GM23338 (cell line): ENCODE measurements around the gene UNC5A. TPM values are rescaled to one million over a fixed set of nuclear protein-coding genes. Genes with fewer than 3 reads are reported as not detected.

Source experiments
- ATAC-seq: fragments of 200-7000 bp; cut with Tn5 transposase; 3 replicates; pipeline ENCODE4 v1.9.1; 2020
- DNase-seq: peaks from one replicate; pipeline ENCODE4 v3.0.0-alpha.2; 2015; ENCODE audit warnings: low spot score
- H2AFZ ChIP-seq: fragments of 200-600 bp; sonication (generic); 2 replicates; pipeline ENCODE4 v1.8.0; 2016; ENCODE audit warnings: antibody characterized with exemption, mild to moderate bottlenecking, moderate library complexity
- H3F3A ChIP-seq: fragments of 200-600 bp; sonication (generic); replicated peaks from 2 replicates; pipeline ENCODE4 v1.8.0; 2017; ENCODE audit warnings: antibody characterized with exemption, mixed run types, low read depth
- H3K27ac ChIP-seq: fragments of 200-600 bp; sonication (generic); 2 replicates; pipeline ENCODE4 v1.6.1; 2016; ENCODE audit warnings: low read depth
- H3K27me3 ChIP-seq: fragments of 200-600 bp; sonication (generic); 2 replicates; pipeline ENCODE4 v1.8.0; 2016; ENCODE audit warnings: mild to moderate bottlenecking, mixed run types, moderate library complexity; ENCODE audit not compliant: insufficient read depth
- H3K36me3 ChIP-seq: fragments of 200-600 bp; sonication (generic); 2 replicates; pipeline ENCODE4 v1.8.0; 2016; ENCODE audit warnings: mild to moderate bottlenecking; ENCODE audit not compliant: insufficient read depth
- H3K4me1 ChIP-seq: fragments of 200-600 bp; sonication (generic); 2 replicates; pipeline ENCODE4 v1.8.0; 2016; ENCODE audit warnings: mild to moderate bottlenecking, moderate library complexity; ENCODE audit not compliant: insufficient read depth
- H3K4me2 ChIP-seq: fragments of 200-600 bp; sonication (generic); 2 replicates; pipeline ENCODE4 v1.7.1; 2017; ENCODE audit warnings: mixed run types
- H3K4me3 ChIP-seq: fragments of 200-600 bp; sonication (generic); 2 replicates; pipeline ENCODE4 v1.6.1; 2016; ENCODE audit warnings: mixed run types
- H3K79me2 ChIP-seq: fragments of 200-600 bp; sonication (generic); replicated peaks from 2 replicates; pipeline ENCODE4 v1.8.0; 2017; ENCODE audit warnings: mild to moderate bottlenecking; ENCODE audit not compliant: insufficient read depth
- H3K9me2 ChIP-seq: fragments of 200-600 bp; sonication (generic); 2 replicates; pipeline ENCODE4 v1.8.0; 2017; ENCODE audit not compliant: insufficient read depth
- H4K20me1 ChIP-seq: fragments of 200-600 bp; sonication (generic); replicated peaks from 2 replicates; pipeline ENCODE4 v1.8.0; 2017; ENCODE audit warnings: mild to moderate bottlenecking; ENCODE audit not compliant: insufficient read depth
- H3K27ac Mint-ChIP-seq: 2 replicates; pipeline ENCODE4 v1.8.0; 2020; ENCODE audit warnings: inconsistent platforms, mild to moderate bottlenecking, moderate library complexity, mixed read lengths
- H3K27me3 Mint-ChIP-seq: 3 replicates; pipeline ENCODE4 v1.8.0; 2022; ENCODE audit warnings: low read depth, mild to moderate bottlenecking, moderate library complexity, mixed read lengths, inconsistent platforms; ENCODE audit not compliant: insufficient read depth, poor library complexity
- H3K36me3 Mint-ChIP-seq: 3 replicates; pipeline ENCODE4 v1.8.0; 2021; ENCODE audit warnings: low read depth, mild to moderate bottlenecking, inconsistent platforms, moderate library complexity, mixed read lengths
- H3K4me1 Mint-ChIP-seq: 3 replicates; pipeline ENCODE4 v1.8.0; 2020; ENCODE audit warnings: mild to moderate bottlenecking, inconsistent platforms, mixed read lengths
- H3K4me3 Mint-ChIP-seq: 3 replicates; pipeline ENCODE4 v1.8.0; 2021; ENCODE audit warnings: moderate library complexity, mild to moderate bottlenecking, inconsistent platforms, mixed read lengths
- H3K9me3 Mint-ChIP-seq: 3 replicates; pipeline ENCODE4 v1.8.0; 2020; ENCODE audit warnings: moderate library complexity, mild to moderate bottlenecking, inconsistent platforms, mixed read lengths
- CREB1 ChIP-seq: fragments of 250-450 bp; sonication (Bioruptor Pico); IDR thresholded peaks from 2 replicates; pipeline ENCODE4 v1.5.0; 2020; ENCODE audit warnings: low read depth, mild to moderate bottlenecking, moderate library complexity
- EZH2 ChIP-seq: fragments of 200-600 bp; sonication (generic); IDR thresholded peaks from one replicate; pipeline ENCODE4 v1.8.0; 2017; ENCODE audit warnings: antibody characterized with exemption, mild to moderate bottlenecking, low read depth; ENCODE audit not compliant: unreplicated experiment
- EZH2phosphoT487 ChIP-seq: fragments of 200-600 bp; sonication (generic); IDR thresholded peaks from one replicate; pipeline ENCODE4 v1.8.1; 2018; ENCODE audit warnings: antibody characterized with exemption; ENCODE audit not compliant: unreplicated experiment
- JUNB ChIP-seq: IDR thresholded peaks from one replicate; pipeline ENCODE4 v1.6.1; 2016; ENCODE audit warnings: antibody characterized with exemption; ENCODE audit not compliant: unreplicated experiment
- NANOG ChIP-seq: IDR thresholded peaks from 2 replicates; pipeline ENCODE4 v1.6.1; 2016; ENCODE audit warnings: antibody characterized with exemption, borderline replicate concordance
- POLR2AphosphoS5 ChIP-seq: IDR thresholded peaks from 2 replicates; pipeline ENCODE4 v1.6.1; 2016; ENCODE audit warnings: antibody characterized with exemption, low read depth
- STAT1 ChIP-seq: IDR thresholded peaks from one replicate; pipeline ENCODE4 v1.6.1; 2016; ENCODE audit warnings: antibody characterized with exemption; ENCODE audit not compliant: unreplicated experiment
- ZNF114 ChIP-seq: fragments of 250-450 bp; sonication (Bioruptor Pico); IDR thresholded peaks from 2 replicates; pipeline ENCODE4 v1.5.0; 2020; ENCODE audit warnings: mild to moderate bottlenecking, moderate library complexity
- ZNF331 ChIP-seq: fragments of 250-450 bp; sonication (Bioruptor Pico); IDR thresholded peaks from 2 replicates; pipeline ENCODE4 v1.5.0; 2020; ENCODE audit warnings: low read depth, mild to moderate bottlenecking, moderate library complexity
- polyA plus RNA-seq: library from polyadenylated mRNA; unstranded; fragments of >200 nt; fragmentation: Nextera tagmentation; extraction: Ambion mirVana; gene quantifications from 2 replicates; pipeline ENCODE4 v1.2.1, GENCODE V29; 2016
- total RNA-seq: library from RNA; depleted of rRNA; stranded (reverse); fragments of >200 nt; shearing (Covaris generic); gene quantifications from 2 replicates; pipeline ENCODE4 v1.2.3, GENCODE V29; 2014
- TF ChIP-seq, protein P1 (sequence below): fragments of 250-450 bp; sonication (Bioruptor Pico); IDR thresholded peaks from 2 replicates; pipeline ENCODE4 v1.5.0; 2020; ENCODE audit warnings: mild to moderate bottlenecking, moderate library complexity
- TF ChIP-seq, protein P2 (sequence below): IDR thresholded peaks from one replicate; pipeline ENCODE4 v1.6.1; 2018; ENCODE audit warnings: antibody characterized with exemption; ENCODE audit not compliant: unreplicated experiment
- TF ChIP-seq, protein P3 (sequence below), 2 experiments: fragments of 200-600 bp in 1 of 2; sonication (generic) in 1 of 2; conservative IDR thresholded peaks; 2 replicates each; pipeline versions ENCODE4 v1.5.1 to v1.6.1; 2016 to 2017; ENCODE audit warnings: antibody characterized with exemption in 2 of 2, low read depth in 2 of 2, mild to moderate bottlenecking in 2 of 2, moderate library complexity in 1 of 2
- TF ChIP-seq, protein P4 (sequence below): IDR thresholded peaks from 2 replicates; pipeline ENCODE4 v1.6.1; 2016; ENCODE audit warnings: antibody characterized with exemption

The UNC5A gene
- total and polyA plus RNA-seq, 2 experiments from 2014 or later = 0.92 to 3.9 TPM

DNA sequence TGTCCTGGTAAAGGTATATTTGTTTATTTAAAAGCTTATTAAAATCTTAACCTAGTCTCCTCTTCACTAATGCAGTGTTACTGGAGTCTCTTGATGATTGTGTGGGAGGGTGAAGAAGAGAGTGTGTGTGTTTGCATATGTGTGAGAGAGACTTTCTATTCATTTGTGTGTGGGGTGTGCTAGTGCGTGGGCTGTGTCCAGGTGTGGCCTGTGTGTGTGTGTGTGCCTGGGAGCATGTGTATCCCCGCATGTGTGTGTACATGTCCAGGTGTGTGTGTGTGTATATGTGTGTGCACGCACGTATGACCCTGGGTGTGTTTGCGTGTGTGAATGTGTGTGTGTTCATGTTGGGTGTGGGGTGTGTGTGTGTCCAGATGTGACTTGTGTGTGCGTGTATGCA, 10.3 kb upstream of the UNC5A start (continued):
- TF ChIP-seq, protein P1, sequence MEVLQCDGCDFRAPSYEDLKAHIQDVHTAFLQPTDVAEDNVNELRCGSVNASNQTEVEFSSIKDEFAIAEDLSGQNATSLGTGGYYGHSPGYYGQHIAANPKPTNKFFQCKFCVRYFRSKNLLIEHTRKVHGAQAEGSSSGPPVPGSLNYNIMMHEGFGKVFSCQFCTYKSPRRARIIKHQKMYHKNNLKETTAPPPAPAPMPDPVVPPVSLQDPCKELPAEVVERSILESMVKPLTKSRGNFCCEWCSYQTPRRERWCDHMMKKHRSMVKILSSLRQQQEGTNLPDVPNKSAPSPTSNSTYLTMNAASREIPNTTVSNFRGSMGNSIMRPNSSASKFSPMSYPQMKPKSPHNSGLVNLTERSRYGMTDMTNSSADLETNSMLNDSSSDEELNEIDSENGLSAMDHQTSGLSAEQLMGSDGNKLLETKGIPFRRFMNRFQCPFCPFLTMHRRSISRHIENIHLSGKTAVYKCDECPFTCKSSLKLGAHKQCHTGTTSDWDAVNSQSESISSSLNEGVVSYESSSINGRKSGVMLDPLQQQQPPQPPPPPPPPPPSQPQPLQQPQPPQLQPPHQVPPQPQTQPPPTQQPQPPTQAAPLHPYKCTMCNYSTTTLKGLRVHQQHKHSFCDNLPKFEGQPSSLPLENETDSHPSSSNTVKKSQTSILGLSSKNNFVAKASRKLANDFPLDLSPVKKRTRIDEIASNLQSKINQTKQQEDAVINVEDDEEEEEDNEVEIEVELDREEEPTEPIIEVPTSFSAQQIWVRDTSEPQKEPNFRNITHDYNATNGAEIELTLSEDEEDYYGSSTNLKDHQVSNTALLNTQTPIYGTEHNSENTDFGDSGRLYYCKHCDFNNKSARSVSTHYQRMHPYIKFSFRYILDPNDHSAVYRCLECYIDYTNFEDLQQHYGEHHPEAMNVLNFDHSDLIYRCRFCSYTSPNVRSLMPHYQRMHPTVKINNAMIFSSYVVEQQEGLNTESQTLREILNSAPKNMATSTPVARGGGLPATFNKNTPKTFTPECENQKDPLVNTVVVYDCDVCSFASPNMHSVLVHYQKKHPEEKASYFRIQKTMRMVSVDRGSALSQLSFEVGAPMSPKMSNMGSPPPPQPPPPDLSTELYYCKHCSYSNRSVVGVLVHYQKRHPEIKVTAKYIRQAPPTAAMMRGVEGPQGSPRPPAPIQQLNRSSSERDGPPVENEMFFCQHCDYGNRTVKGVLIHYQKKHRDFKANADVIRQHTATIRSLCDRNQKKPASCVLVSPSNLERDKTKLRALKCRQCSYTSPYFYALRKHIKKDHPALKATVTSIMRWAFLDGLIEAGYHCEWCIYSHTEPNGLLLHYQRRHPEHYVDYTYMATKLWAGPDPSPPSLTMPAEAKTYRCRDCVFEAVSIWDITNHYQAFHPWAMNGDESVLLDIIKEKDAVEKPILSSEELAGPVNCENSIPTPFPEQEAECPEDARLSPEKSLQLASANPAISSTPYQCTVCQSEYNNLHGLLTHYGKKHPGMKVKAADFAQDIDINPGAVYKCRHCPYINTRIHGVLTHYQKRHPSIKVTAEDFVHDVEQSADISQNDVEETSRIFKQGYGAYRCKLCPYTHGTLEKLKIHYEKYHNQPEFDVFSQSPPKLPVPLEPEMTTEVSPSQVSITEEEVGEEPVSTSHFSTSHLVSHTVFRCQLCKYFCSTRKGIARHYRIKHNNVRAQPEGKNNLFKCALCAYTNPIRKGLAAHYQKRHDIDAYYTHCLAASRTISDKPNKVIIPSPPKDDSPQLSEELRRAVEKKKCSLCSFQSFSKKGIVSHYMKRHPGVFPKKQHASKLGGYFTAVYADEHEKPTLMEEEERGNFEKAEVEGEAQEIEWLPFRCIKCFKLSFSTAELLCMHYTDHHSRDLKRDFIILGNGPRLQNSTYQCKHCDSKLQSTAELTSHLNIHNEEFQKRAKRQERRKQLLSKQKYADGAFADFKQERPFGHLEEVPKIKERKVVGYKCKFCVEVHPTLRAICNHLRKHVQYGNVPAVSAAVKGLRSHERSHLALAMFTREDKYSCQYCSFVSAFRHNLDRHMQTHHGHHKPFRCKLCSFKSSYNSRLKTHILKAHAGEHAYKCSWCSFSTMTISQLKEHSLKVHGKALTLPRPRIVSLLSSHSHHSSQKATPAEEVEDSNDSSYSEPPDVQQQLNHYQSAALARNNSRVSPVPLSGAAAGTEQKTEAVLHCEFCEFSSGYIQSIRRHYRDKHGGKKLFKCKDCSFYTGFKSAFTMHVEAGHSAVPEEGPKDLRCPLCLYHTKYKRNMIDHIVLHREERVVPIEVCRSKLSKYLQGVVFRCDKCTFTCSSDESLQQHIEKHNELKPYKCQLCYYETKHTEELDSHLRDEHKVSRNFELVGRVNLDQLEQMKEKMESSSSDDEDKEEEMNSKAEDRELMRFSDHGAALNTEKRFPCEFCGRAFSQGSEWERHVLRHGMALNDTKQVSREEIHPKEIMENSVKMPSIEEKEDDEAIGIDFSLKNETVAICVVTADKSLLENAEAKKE (CRISPR knock-in tag) = no peak
- TF ChIP-seq EZH2 (no peak), NANOG (no peak), ZNF114 (CRISPR knock-in tag) (no peak)

DNA sequence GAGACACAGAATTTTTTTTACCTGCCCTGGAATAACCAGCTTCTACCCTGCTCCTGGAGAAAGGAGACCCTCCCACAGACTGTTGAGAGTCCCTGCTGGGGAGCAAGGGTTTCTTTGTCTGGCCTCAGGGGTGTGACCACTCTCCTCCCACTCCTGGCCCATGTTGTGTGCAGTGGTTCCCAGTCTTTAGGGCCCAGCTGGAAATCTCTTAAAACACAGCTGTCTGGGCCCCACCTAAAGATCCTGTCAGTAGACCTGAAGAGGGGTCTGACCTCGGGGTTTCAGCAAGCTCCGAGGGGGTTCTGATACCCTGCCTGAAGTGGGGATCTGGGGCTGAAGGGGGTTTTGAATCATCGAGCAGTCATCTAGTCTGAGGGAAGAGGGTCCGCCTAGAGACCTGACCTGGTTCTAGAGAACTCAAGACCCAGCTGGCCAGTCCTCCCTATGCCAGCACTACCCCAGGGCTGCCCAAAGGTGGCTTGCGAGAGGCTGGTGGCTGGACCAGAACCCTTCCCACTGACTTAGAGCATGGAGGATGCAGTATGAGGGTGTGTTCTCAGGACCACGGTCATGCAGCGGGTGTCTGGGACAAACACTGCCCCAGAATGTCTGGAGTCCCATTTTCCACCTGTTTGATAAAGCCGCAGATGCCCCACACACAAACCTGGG, 8.1 kb upstream of the UNC5A start:
- no peaks in the 10 kb centered on the region for H4K20me1 ChIP-seq
- 0 out of 2 replicates have a peak, but pooled peaks cover 2% of the 10 kb centered on the region for H3K27me3 ChIP-seq
- H3F3A ChIP-seq = no peaks in the 10 kb centered on the region
- ATAC-seq = no peak
- no peaks in the 10 kb centered on the region for H3K79me2 ChIP-seq
- H3K4me3 ChIP-seq = no peak overlapping the region
- no peak overlapping the region for H3K27ac Mint-ChIP-seq
- H3K4me3 Mint-ChIP-seq = no peak overlapping the region
- H3K36me3 ChIP-seq = no peaks in the 10 kb centered on the region
- no peaks in the 10 kb centered on the region for H3K9me2 ChIP-seq
- H3K4me1 ChIP-seq = no peaks in the 10 kb centered on the region; the same call in 1 of the 2 replicates
- DNase-seq = no peak
- H2AFZ ChIP-seq = no peak overlapping the region
- H3K27ac ChIP-seq = no peak overlapping the region
- no peak overlapping the region for H3K4me2 ChIP-seq
- H3K9me3 Mint-ChIP-seq = no peaks in the 10 kb centered on the region
- H3K4me1 Mint-ChIP-seq = 0 out of 3 replicates have a peak, but pooled peaks cover 3% of the 10 kb centered on the region
- peaks cover 2% of the 10 kb centered on the region for H3K27me3 Mint-ChIP-seq
- no peaks in the 10 kb centered on the region for H3K36me3 Mint-ChIP-seq
- TF ChIP-seq ZNF114 (CRISPR knock-in tag) (no peak), STAT1 (no peak), CREB1 (CRISPR knock-in tag) (no peak), EZH2 (no peak), ZNF331 (CRISPR knock-in tag) (no peak), JUNB (no peak), EZH2phosphoT487 (no peak), POLR2AphosphoS5 (no peak)
- TF ChIP-seq, protein P2, sequence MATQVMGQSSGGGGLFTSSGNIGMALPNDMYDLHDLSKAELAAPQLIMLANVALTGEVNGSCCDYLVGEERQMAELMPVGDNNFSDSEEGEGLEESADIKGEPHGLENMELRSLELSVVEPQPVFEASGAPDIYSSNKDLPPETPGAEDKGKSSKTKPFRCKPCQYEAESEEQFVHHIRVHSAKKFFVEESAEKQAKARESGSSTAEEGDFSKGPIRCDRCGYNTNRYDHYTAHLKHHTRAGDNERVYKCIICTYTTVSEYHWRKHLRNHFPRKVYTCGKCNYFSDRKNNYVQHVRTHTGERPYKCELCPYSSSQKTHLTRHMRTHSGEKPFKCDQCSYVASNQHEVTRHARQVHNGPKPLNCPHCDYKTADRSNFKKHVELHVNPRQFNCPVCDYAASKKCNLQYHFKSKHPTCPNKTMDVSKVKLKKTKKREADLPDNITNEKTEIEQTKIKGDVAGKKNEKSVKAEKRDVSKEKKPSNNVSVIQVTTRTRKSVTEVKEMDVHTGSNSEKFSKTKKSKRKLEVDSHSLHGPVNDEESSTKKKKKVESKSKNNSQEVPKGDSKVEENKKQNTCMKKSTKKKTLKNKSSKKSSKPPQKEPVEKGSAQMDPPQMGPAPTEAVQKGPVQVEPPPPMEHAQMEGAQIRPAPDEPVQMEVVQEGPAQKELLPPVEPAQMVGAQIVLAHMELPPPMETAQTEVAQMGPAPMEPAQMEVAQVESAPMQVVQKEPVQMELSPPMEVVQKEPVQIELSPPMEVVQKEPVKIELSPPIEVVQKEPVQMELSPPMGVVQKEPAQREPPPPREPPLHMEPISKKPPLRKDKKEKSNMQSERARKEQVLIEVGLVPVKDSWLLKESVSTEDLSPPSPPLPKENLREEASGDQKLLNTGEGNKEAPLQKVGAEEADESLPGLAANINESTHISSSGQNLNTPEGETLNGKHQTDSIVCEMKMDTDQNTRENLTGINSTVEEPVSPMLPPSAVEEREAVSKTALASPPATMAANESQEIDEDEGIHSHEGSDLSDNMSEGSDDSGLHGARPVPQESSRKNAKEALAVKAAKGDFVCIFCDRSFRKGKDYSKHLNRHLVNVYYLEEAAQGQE = no peak
- TF ChIP-seq, protein P3, sequence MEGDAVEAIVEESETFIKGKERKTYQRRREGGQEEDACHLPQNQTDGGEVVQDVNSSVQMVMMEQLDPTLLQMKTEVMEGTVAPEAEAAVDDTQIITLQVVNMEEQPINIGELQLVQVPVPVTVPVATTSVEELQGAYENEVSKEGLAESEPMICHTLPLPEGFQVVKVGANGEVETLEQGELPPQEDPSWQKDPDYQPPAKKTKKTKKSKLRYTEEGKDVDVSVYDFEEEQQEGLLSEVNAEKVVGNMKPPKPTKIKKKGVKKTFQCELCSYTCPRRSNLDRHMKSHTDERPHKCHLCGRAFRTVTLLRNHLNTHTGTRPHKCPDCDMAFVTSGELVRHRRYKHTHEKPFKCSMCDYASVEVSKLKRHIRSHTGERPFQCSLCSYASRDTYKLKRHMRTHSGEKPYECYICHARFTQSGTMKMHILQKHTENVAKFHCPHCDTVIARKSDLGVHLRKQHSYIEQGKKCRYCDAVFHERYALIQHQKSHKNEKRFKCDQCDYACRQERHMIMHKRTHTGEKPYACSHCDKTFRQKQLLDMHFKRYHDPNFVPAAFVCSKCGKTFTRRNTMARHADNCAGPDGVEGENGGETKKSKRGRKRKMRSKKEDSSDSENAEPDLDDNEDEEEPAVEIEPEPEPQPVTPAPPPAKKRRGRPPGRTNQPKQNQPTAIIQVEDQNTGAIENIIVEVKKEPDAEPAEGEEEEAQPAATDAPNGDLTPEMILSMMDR (conservative IDR thresholded peaks at IDR 0.05; ENCODE audit: low read depth in 2 of 2) = no peak
- TF ChIP-seq, protein P4, sequence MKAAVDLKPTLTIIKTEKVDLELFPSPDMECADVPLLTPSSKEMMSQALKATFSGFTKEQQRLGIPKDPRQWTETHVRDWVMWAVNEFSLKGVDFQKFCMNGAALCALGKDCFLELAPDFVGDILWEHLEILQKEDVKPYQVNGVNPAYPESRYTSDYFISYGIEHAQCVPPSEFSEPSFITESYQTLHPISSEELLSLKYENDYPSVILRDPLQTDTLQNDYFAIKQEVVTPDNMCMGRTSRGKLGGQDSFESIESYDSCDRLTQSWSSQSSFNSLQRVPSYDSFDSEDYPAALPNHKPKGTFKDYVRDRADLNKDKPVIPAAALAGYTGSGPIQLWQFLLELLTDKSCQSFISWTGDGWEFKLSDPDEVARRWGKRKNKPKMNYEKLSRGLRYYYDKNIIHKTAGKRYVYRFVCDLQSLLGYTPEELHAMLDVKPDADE = no peak
